ENCODE data around the gene SATB1.

The SATB1 gene

DNA sequence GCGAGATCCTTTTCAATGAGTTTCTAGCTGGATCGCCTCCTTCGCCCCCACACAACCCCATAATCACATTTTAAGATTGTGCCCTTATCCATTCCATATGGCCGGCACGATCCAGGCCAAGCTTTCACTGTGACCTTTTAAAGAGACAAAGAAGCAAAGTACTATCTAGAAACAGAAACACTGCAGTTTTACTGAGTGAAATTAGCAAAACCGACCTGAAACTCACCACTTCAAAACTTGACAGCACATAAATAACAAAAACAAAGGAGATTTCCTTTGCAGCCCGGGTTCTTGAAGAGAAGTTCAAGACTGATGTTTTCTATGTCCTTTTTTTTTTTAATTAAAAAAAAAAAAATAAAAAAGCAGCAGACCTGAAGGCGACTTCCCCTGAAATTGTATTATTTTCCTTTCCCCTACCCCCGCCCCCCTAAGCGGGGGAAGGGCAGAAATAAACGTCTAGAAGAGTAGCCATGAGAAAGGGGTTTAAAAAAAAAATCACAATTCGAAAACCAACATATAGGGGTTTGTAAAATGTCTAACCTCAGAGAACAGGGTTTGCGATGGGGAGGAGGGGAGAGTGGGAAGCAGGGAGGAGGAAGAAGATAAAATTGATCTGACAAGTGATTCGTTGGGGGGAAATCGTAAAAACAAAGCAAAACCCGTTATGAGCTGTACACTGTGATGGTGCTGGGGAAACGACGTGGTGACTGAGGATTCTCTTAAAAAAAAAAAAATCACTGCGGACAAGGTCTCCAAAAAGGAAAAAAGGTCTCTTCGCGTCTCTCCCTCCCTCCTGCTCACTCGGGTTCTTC lies 1.5 kb downstream of the SATB1 start:
- H3K4me3 ChIP-seq (ENCODE audit: low read length) = peak overlapping the region; percentile 87
- H3K9me3 ChIP-seq (replicated peaks; ENCODE audit: insufficient read depth, low read length) = no peaks in the 10 kb centered on the region
- H3F3A ChIP-seq (ENCODE audit: insufficient read depth, low read length) = peaks cover 6% of the 10 kb centered on the region; the same call in 1 of the 2 replicates
- no peaks in the 10 kb centered on the region for H4K20me1 ChIP-seq (ENCODE audit: insufficient read depth, low read length)
- H3K36me3 ChIP-seq (replicated peaks; ENCODE audit: insufficient read depth, low read length) = no peaks in the 10 kb centered on the region
- peaks cover 6% of the 10 kb centered on the region; the same call in 1 of the 2 replicates for H3K4me1 ChIP-seq (ENCODE audit: low read length)
- H2AFZ ChIP-seq (ENCODE audit: low read length) = peak overlapping the region; percentile 81; the same call in 1 of the 2 replicates
- peak overlapping the region; percentile 57; the same call in 1 of the 2 replicates for H3K9ac ChIP-seq (ENCODE audit: low read length)
- peak overlapping the region; percentile 50; the same call in 1 of the 2 replicates for H3K27ac ChIP-seq (ENCODE audit: low read length)
- H3K9me2 ChIP-seq (replicated peaks; ENCODE audit: insufficient read depth, low read length) = no peaks in the 10 kb centered on the region
- peaks cover 7% of the 10 kb centered on the region for H3K27me3 ChIP-seq (replicated peaks; ENCODE audit: insufficient read depth, low read length)
- peak; percentile 88 for DNase-seq
- no peaks in the 10 kb centered on the region for H3K79me2 ChIP-seq (ENCODE audit: low read length)
- H3K4me2 ChIP-seq (ENCODE audit: low read depth, low read length) = peak overlapping the region; percentile 91
- TF ChIP-seq EZH2phosphoT487 (IDR thresholded peaks at IDR 0.05; ENCODE audit: low read length) = no peak
- no peak for TF ChIP-seq EZH2 (optimal IDR thresholded peaks at IDR 0.05; ENCODE audit: low read depth, low read length)
- no peak for TF ChIP-seq CTCF (IDR thresholded peaks at IDR 0.05; ENCODE audit: low read length)

GRCh38 chr3:18422972-18423371 lies 2.2 kb downstream of the SATB1 start:
- Histone ChIP-seq H3K4me2 (ENCODE audit: low read depth, low read length) (peak overlapping the region; percentile 91; the same call in 1 of the 2 replicates), H3F3A (ENCODE audit: insufficient read depth, low read length) (peaks cover 6% of the 10 kb centered on the region; the same call in 1 of the 2 replicates), H3K9me2 (replicated peaks; ENCODE audit: insufficient read depth, low read length) (no peaks in the 10 kb centered on the region), H3K9me3 (replicated peaks; ENCODE audit: insufficient read depth, low read length) (no peaks in the 10 kb centered on the region), H3K27ac (ENCODE audit: low read length) (no peak overlapping the region), H4K20me1 (ENCODE audit: insufficient read depth, low read length) (no peaks in the 10 kb centered on the region), H3K36me3 (replicated peaks; ENCODE audit: insufficient read depth, low read length) (no peaks in the 10 kb centered on the region), H2AFZ (ENCODE audit: low read length) (no peak overlapping the region), H3K79me2 (ENCODE audit: low read length) (no peaks in the 10 kb centered on the region), H3K4me3 (ENCODE audit: low read length) (peak overlapping the region; percentile 33), H3K4me1 (ENCODE audit: low read length) (peaks cover 6% of the 10 kb centered on the region; the same call in 1 of the 2 replicates), H3K27me3 (replicated peaks; ENCODE audit: insufficient read depth, low read length) (peaks cover 7% of the 10 kb centered on the region), H3K9ac (ENCODE audit: low read length) (no peak overlapping the region; the same call in 1 of the 2 replicates)
- TF ChIP-seq EZH2phosphoT487 (IDR thresholded peaks at IDR 0.05; ENCODE audit: low read length) (no peak), CTCF (IDR thresholded peaks at IDR 0.05; ENCODE audit: low read length) (no peak), EZH2 (optimal IDR thresholded peaks at IDR 0.05; ENCODE audit: low read depth, low read length) (no peak)
- DNase-seq = no peak

DNA sequence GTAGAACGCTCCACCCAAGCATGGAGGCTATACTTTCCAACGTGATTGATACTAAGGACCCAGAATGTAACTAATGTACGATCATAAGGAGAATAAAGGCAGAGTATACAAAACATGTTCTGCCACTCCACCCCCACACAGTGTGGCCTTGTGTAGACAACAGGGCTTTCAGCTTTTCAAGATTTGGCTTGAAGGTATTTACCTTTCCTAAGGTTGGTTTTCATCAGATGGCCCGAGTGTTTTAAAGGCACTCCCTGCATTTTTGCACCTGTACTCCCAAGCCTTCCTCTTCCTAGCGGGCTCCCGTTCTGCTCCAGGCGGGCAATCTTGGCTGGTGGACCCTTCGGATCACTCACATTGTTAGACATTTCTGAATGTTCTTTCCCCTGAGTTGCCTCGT lies 4.6 kb downstream of the SATB1 start:
- no peaks in the 10 kb centered on the region for H4K20me1 ChIP-seq (ENCODE audit: insufficient read depth, low read length)
- no peak for DNase-seq
- no peak overlapping the region for H3K4me3 ChIP-seq (ENCODE audit: low read length)
- H3K36me3 ChIP-seq (replicated peaks; ENCODE audit: insufficient read depth, low read length) = no peaks in the 10 kb centered on the region
- H3K9me2 ChIP-seq (replicated peaks; ENCODE audit: insufficient read depth, low read length) = no peaks in the 10 kb centered on the region
- H3K9ac ChIP-seq (ENCODE audit: low read length) = no peak overlapping the region
- no peak overlapping the region for H3K4me2 ChIP-seq (ENCODE audit: low read depth, low read length)
- H3F3A ChIP-seq (ENCODE audit: insufficient read depth, low read length) = peaks cover 6% of the 10 kb centered on the region; the same call in 1 of the 2 replicates
- no peaks in the 10 kb centered on the region; the same call in 1 of the 2 replicates for H3K27me3 ChIP-seq (replicated peaks; ENCODE audit: insufficient read depth, low read length)
- H3K27ac ChIP-seq (ENCODE audit: low read length) = no peak overlapping the region
- no peaks in the 10 kb centered on the region for H3K79me2 ChIP-seq (ENCODE audit: low read length)
- TF ChIP-seq EZH2 (optimal IDR thresholded peaks at IDR 0.05; ENCODE audit: low read depth, low read length) (no peak), CTCF (IDR thresholded peaks at IDR 0.05; ENCODE audit: low read length) (no peak), EZH2phosphoT487 (IDR thresholded peaks at IDR 0.05; ENCODE audit: low read length) (no peak)
- H3K9me3 ChIP-seq (replicated peaks; ENCODE audit: insufficient read depth, low read length) = no peaks in the 10 kb centered on the region
- H2AFZ ChIP-seq (ENCODE audit: low read length) = no peak overlapping the region
- H3K4me1 ChIP-seq (ENCODE audit: low read length) = peaks cover 6% of the 10 kb centered on the region; the same call in 1 of the 2 replicates
